GM21528 (cell line): ENCODE measurements around the gene PARP6.

Source experiments
- ATAC-seq: cut with Tn5 transposase; IDR thresholded peaks from one replicate; pipeline ENCODE4 v1.9.1; 2021; ENCODE audit warnings: mild to moderate bottlenecking, moderate library complexity; ENCODE audit not compliant: unreplicated experiment, low FRiP score

PARP6 gene

DNA sequence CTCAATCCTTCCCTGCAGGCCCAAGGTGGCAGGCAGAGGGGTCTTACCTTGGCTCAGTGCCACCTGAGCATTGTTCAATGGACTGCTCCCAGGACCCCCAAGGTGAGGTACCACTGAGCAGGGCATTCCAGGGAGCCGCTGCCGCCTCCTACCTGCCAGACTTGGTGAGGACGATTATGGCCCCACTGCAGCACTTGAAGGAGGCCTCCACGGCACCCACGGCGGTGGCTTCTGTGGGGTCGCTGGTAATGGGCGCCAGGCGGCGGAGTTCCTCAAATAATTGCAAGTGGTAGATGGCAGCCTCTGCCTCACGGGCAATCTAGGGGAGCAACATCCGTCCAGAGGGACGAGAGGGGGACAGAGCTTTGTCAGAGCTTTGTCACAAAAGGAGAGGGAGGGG is 70.1 kb downstream of the PARP6 start:
- ATAC-seq: no peak

DNA sequence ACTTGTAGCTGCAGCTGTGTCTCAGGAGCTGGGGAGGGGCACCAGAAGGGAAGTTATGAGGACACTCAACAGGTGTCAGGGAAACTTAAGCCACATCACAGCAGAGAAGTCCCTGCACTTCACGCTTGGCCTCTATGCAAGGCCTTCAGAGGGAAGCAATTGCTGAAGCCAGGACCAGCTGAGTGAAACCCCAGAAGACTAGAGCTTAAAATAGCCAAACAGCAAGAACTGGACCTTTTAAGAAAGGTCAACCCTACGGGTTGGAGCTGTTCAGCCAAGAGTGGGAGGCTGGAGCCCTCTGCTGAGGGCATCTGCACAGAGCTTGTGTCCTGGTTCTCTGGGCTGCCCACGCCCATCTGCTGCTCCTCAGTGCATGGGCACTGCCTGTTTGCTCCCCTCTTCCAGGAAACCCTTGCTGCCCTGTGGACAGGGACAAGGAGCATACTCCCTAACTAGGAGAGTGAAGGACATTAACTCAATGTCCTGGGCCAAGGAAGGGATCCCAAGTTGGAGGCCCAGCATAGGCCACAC is 70.9 kb downstream of the PARP6 start:
- ATAC-seq: no peak

DNA sequence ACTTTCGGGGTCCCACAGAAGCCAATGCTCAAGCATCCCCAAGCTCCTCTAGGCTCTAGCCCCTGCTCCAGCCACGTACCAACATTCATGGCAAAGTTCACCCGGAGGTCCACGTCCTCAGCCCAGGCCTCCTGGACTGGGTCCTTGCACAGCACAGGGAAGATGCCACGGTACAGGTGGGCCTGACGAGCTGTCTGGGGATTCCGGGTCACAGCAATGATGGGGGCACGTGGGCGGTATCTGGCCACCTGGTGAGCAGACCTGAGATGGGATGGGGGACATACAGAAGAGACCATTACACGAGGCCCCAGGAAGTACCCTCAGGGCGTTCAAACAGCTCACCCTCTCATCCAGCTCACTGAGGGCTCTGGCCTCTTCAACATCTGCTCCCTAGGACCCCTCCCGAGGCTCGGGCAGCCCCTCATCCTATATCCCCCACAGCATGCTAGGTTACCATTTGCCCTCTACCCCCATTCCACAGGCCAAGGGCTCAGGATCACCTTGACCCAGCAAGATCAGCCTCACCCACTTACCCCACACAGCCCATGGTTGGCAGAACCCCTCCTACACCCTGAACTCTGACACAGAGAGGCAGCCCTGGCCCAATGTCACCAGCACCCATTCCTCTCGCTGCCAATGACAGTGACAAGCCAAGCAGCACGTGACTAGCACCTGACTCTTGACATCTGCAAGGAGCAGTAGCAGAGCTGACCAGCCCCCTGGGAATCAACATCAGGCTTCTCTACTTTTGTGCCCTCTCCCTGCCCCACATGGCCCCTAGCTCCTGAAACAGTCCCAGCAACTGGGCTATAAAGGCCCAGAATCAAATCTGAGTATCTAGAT is 71.7 kb downstream of the PARP6 start:
- ATAC-seq: no peak

DNA sequence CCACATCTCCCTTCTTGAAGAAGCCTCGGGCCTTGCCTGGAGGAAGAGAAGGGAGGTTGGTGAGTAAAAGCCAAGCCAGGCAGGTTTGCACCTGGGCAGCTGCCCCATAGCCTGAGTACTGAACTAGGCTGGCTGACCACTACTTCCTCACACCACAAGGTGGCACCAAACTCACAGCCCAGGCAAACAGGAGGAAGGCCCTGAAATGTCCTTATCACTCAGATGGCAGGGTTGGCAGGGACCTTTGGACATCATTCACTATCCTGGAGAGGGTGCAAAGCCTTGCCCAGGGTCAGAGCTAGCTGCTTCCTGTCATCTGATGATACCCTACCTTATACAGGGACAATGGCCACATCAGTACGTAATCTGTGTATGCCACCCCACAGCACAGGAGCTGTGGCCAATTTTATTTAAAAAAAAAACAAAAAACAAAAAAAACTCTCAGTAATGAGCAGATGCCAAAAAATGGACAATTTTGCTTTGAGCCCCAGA is 72.6 kb downstream of the PARP6 start:
- ATAC-seq: no peak

DNA sequence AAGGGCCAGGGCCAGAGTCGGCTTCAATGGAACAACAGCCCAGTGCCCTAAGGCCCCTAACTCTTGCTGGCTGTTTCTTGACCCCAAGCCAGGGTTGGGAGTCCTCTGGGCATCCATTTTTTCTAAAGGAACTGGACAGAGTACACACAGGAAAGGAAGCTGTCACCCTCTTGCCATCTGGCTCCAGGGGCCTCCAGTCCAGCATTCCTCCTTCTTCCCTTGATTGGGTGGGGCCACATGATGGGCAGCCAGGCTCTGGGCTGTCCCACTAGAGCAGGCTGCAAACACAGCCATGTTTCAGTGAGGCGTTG is 73.2 kb downstream of the PARP6 start:
- ATAC-seq: no peak

DNA sequence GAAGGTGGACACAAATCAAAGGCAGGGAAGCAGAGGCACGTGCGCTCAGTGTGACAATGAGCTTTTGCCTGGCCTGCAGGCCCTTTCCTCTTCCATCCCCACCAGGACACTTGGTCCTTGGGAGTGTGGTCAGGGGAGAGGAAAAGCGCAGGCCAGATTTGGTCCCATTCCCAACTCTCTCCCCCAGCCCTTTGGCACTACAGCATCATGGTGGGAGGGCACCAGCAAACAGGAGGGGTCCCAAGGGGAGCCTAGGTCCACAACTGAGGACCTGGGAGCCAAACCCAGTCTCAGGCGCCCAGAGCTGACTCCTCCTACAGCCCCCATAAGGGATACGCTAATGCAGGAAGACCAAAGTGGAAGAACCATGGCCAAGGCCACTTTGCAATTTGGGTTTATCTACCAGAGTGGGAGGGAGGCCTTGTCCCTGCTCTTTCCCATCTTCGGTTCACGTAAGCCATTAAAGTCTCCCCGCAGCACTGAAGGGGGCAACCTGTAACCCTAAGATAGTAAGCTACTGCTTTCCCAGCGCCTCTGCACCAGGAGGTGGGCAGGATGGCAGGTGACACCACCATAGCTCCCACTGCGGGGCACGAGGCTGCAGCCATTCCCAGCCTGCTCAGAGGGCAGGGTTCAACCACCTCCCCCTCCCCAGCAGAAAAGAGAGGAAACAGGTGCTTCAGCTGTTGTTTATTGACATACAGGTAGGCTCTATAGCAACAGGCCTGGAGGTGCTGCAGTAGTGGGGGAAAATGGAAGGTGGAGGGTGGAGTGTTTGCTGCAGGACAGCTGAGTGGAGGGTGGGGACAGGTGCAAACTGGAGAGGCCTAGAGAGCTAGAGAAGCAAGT is 73.8 kb downstream of the PARP6 start:
- ATAC-seq: no peak

DNA sequence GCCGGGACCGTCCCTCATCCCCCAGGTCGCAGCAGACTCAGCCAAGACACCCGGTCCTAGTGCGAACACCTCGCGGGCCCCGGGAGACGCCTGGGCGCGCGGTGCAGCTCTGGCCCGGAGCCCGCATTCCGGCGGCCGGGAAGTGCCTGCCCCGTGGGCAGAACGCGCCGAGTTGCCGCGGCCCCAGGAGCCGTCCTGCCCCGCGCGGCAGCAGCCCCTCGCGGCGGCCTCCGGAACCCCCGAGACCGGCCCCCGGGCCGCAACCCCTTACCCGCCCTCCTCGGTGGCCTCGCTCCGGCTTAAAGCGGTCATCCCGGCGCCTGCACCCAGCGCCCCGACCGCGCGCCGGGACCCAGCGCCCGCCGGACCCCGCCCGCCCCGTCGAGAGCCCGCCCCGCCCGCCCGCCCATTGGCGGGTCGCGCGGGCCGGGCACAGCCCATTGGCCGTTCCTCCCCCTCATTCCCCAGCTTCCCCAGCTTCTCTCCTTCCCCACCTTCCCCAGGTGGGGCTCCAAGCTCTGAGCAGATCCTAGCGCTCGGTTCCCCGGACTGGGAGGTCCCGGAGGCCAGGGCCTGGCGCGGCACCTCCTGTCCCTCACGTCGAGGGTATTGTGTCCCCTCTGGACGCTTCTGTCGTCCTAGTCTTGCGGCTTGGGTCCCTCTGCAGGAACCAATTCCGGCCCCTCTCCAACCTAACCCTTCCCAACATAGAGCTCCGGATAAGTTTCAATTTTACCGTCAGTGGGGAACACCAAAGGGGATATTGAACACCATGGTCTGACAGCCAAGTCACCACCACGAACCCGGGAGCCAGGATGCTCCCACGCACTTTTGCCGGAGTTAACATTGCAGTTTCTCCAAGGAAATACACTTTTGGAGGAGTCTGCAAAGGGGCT is 74.6 kb downstream of the PARP6 start, which contains the start of gene GRAMD2A:
GRAMD2A (minus strand) TSS at position 328 of the 896 bp plus-strand sequence.
- ATAC-seq: peak; percentile 48

DNA sequence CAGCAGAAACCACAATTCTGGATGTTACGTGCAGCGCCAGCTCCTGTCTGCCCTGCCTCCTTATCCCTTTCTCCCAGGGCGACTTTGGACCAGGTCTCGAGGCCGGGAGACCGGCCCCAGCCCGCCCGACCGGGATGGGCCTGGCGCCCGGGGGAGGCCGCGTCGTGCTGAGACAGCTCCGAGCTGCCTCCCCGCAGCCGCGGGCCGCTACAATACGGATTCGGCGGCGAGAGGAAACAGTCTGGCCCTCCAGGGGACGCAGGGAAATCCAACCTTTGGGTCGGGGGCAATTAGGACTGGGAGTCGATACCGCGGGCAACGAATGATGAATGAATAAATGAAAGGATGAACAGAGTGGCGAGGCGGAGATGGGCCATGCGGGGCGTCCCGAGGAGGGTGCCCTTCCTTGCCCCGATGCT is 75.3 kb downstream of the PARP6 start:
- no peak for ATAC-seq

DNA sequence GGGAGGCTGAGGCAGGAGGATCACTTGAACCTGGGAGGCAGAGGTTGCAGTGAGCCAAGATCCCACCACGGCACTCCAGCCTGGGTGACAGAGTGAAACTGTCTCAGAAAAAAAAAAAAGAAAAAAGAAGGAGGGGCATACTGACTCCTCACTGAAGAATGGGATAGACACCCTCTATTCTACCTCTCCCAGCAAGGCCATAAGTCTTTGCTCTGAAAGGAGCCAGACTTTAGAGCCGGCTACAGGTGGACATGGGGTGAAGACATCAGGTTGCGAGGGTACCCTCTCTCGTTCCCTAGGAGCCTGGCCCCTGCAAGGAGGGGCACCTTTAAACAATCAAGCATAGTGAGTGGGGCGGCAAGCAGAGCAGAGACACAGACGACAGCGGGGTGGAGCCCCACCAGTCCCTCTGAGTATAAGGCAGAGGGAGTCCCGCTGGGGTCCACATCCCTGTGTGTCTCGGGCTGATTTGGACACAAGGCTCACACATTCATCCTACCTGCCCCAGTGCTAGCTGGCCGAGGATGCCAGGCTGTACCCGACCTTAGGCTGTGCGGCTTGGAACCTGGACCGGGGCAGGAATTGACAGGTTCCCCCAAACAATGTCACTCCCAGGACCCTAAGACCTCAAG is 75.8 kb downstream of the PARP6 start:
- no peak for ATAC-seq

DNA sequence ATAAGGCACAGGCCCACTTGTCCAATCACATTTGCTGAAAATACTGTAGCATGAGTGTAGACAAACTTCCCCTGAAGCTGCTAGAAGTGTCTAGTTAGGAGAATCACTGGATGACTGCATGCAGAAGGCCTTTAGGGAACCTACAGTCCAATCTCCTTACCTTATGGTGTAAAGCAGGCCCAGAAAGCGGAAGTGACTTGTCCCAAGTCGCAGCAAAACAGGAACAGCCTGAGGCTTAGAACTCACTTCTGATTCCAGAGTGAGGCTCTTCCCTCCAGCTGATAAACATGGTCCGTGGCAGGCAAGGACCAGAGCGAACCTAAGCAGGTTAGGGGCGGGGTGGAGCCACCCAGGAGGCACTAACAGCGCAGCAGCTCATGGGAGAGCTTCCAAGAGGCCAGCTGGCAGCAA is 77.2 kb downstream of the PARP6 start:
- ATAC-seq: no peak

DNA sequence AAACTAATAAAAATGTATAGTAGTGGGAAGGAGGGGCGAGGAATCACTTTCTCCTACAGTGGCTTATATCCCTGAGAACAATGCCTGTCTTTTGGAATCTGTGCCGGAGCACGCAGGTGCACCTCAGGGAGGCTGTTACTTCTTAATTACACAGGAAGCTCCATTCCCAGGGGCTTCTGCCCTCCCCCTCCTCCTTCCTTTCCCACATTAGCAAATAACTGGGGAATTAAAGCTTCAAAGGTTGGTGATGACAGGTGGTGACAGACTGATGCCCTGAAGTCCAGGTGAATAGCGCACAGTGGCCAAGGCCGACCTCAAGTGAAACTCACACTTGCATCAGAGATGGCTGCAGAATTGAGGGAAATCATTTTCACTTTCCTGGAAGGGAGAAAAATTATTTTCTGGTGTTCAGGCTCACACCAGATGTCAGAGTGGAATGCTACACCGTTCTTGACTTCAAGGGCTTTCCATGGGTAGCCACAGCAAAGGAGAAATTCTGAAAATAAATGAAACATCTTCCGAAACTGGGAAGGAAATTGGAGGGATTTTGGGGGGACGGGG is 78.4 kb downstream of the PARP6 start:
- no peak for ATAC-seq

DNA sequence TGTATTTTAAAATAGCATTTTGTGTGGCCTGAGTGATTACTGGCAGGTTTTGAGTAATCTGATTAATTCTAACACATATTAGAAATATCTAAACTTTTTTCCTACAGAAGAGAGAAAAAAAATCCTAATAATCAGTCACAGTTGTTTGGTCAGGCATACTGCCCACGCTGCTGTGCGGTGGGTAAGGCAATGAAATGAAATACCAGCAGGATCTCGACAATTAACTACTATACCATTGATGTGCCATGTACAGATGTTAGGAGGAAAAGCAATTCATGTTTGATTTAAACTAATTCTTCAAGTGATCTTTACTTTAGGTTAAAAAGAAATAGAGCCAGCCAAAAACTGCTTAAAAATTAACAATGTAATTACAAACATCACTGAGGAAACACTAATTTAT is 79.9 kb downstream of the PARP6 start:
- ATAC-seq: no peak
